ENCODE data around the gene OPCML. TPM values are rescaled to one million over a fixed set of nuclear protein-coding genes. Genes with fewer than 3 reads are reported as not detected.

The OPCML gene
- total RNA-seq, 2 donors from 2014 or later, result 0.34 TPM; not detected in 1

GRCh38 chr11:133147625-133148024 is 384.7 kb downstream of the OPCML start:
- intact Hi-C loops (cut with DNase I), result no loop called here
- Histone ChIP-seq H3K27ac (no peak overlapping the region), H3K4me3 (no peak overlapping the region), H3K4me1 (replicated peaks) (no peaks in the 10 kb centered on the region), H3K27me3 (replicated peaks; ENCODE audit: insufficient read depth) (no peaks in the 10 kb centered on the region), H3K9me3 (no peaks in the 10 kb centered on the region), H3K36me3 (no peaks in the 10 kb centered on the region)
- no peak for DNase-seq (ENCODE audit: low spot score)
- TF ChIP-seq POLR2A (IDR thresholded peaks at IDR 0.05), result no peak
- TF ChIP-seq CTCF (IDR thresholded peaks at IDR 0.05), result no peak
- no peak for TF ChIP-seq POLR2AphosphoS5 (IDR thresholded peaks at IDR 0.05)
- WGBS, result 90% methylated on average over 8 of the region's 8 CpGs

- intact Hi-C loops (cut with DNase I), result no loop called here
- no peaks in the 10 kb centered on the region for H3K27me3 ChIP-seq (replicated peaks; ENCODE audit: insufficient read depth)
- no peak for TF ChIP-seq CTCF (IDR thresholded peaks at IDR 0.05)
- no peak for TF ChIP-seq POLR2A (IDR thresholded peaks at IDR 0.05)
- no peak for TF ChIP-seq POLR2AphosphoS5 (IDR thresholded peaks at IDR 0.05)
- no peaks in the 10 kb centered on the region for H3K36me3 ChIP-seq
- H3K9me3 ChIP-seq, result no peaks in the 10 kb centered on the region
- no peak overlapping the region for H3K27ac ChIP-seq
- no peak for DNase-seq (ENCODE audit: low spot score)
- 77% methylated on average over 7 of the region's 7 CpGs for WGBS
- H3K4me3 ChIP-seq, result no peak overlapping the region
- no peaks in the 10 kb centered on the region for H3K4me1 ChIP-seq (replicated peaks)
Observed at GRCh38 chr11:133146697-133147306, 385.5 kb downstream of the OPCML start.

GRCh38 chr11:133137939-133138338 is 394.4 kb downstream of the OPCML start:
- WGBS, result 74% methylated on average over 5 of the region's 5 CpGs
- H3K27ac ChIP-seq, result no peak overlapping the region
- no peaks in the 10 kb centered on the region for H3K9me3 ChIP-seq
- H3K4me3 ChIP-seq, result no peak overlapping the region
- no peaks in the 10 kb centered on the region for H3K4me1 ChIP-seq (replicated peaks)
- no peaks in the 10 kb centered on the region for H3K36me3 ChIP-seq
- no peaks in the 10 kb centered on the region for H3K27me3 ChIP-seq (replicated peaks; ENCODE audit: insufficient read depth)
- intact Hi-C loops (cut with DNase I), result no loop called here
- TF ChIP-seq POLR2A (IDR thresholded peaks at IDR 0.05) (no peak), POLR2AphosphoS5 (IDR thresholded peaks at IDR 0.05) (no peak)
- DNase-seq (ENCODE audit: low spot score), result no peak

DNA sequence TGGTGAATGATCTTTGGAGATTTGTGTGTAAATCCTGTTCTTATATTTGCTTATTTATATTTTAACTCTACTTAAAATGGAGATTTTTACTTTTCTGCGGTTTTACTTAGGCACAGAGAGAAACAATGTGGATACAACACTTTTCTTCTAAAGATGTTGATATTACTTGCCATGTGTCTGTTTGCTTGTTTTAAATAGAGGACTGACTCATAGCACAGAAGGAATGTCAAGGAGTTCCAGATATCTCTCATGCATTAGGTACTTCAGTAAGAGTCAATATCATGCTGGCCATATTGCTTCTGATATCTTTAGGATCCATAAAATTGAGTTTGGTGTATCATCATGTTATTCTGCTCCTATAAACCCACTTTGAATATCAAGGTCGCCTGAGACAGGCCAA is 395.0 kb downstream of the OPCML start:
- Histone ChIP-seq H3K4me3 (no peak overlapping the region), H3K27me3 (replicated peaks; ENCODE audit: insufficient read depth) (no peaks in the 10 kb centered on the region), H3K4me1 (replicated peaks) (no peaks in the 10 kb centered on the region), H3K9me3 (no peaks in the 10 kb centered on the region), H3K36me3 (no peaks in the 10 kb centered on the region), H3K27ac (no peak overlapping the region)
- 66% methylated on average over 2 of the region's 2 CpGs for WGBS
- TF ChIP-seq CTCF (IDR thresholded peaks at IDR 0.05) (no peak), POLR2A (IDR thresholded peaks at IDR 0.05) (no peak), POLR2AphosphoS5 (IDR thresholded peaks at IDR 0.05) (no peak)
- intact Hi-C loops (cut with DNase I), result no loop called here
- DNase-seq (ENCODE audit: low spot score), result no peak

DNA sequence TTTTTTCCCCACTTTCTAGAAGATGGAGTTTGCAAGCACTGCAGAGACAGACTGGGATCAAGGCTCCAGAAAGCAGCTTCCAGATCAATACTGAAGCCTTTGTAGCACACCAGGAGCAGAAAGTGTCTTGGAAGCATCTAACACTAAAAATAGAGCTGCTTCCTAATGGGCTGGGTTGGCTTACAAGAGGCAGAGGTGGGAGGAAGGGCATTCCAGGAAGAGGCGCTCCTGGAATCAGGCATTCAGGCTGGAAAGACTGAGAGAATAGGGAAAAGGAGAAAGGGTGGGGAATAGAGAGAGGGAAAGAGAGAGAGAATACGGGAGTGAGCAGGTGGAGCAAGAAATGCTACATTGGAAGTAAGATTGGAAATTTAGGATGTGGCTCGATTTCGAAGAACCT is 395.9 kb downstream of the OPCML start:
- intact Hi-C loops (cut with DNase I), result no loop called here
- no peaks in the 10 kb centered on the region for H3K9me3 ChIP-seq
- TF ChIP-seq POLR2AphosphoS5 (IDR thresholded peaks at IDR 0.05) (no peak), CTCF (IDR thresholded peaks at IDR 0.05) (no peak), POLR2A (IDR thresholded peaks at IDR 0.05) (no peak)
- H3K27ac ChIP-seq, result no peak overlapping the region
- no peak for DNase-seq (ENCODE audit: low spot score)
- H3K4me3 ChIP-seq, result no peak overlapping the region
- no peaks in the 10 kb centered on the region for H3K36me3 ChIP-seq
- H3K4me1 ChIP-seq (replicated peaks), result no peaks in the 10 kb centered on the region
- WGBS, result 71% methylated on average over 4 of the region's 4 CpGs
- H3K27me3 ChIP-seq (replicated peaks; ENCODE audit: insufficient read depth), result no peaks in the 10 kb centered on the region

Measured in prostate gland (tissue), 2 donors.